Measurements from ENCODE around the gene PRKN.
"Not testable (repeated sequence)": the region's sequence is repeated elsewhere in the genome, so short reads cannot be mapped to it uniquely, and the experiment has no call there.

Gene PRKN

GRCh38 chr6:161869491-161869890, 858.1 kb downstream of the PRKN start:
- H3K4me1 Mint-ChIP-seq (ENCODE audit: low read depth), result no peaks in the 10 kb centered on the region
- H3K9me3 Mint-ChIP-seq (ENCODE audit: low read depth), result no peaks in the 10 kb centered on the region
- no peak overlapping the region for H3K27ac Mint-ChIP-seq
- no peak overlapping the region for H3K4me3 Mint-ChIP-seq
- peaks cover 3% of the 10 kb centered on the region for H3K36me3 Mint-ChIP-seq
- H3K27me3 Mint-ChIP-seq, result no peaks in the 10 kb centered on the region

DNA sequence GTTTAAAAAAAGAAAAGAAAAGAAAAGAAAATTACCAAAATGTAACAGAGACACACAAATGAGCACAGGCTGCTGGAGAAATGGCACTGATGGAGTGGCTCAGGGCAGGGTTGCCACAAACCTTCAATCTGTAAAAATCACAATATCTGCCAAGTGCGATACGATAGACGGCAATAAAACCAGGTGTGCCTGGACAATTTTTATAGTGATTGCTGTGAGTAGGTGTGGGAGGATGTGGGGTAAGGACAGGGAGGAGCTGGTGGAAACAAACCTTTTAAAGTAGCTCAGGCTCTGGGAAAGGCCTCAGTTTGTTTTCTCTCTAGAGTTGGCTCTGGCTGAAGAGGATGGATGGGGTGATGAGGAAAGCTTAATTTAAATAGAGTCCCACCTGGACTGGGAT, 861.0 kb downstream of the PRKN start:
- Mint-ChIP-seq H3K36me3 (peaks cover 3% of the 10 kb centered on the region), H3K4me1 (ENCODE audit: low read depth) (no peaks in the 10 kb centered on the region), H3K27ac (no peak overlapping the region), H3K27me3 (no peaks in the 10 kb centered on the region), H3K4me3 (no peak overlapping the region), H3K9me3 (ENCODE audit: low read depth) (no peaks in the 10 kb centered on the region)

GRCh38 chr6:161861061-161861460, 866.5 kb downstream of the PRKN start:
- H3K36me3 Mint-ChIP-seq; H3K4me3 Mint-ChIP-seq; H3K27me3 Mint-ChIP-seq; H3K9me3 Mint-ChIP-seq (ENCODE audit: low read depth); H3K4me1 Mint-ChIP-seq (ENCODE audit: low read depth); H3K27ac Mint-ChIP-seq: not testable (repeated sequence)

- peaks cover 6% of the 10 kb centered on the region for H3K36me3 Mint-ChIP-seq
- no peaks in the 10 kb centered on the region for H3K9me3 Mint-ChIP-seq (ENCODE audit: low read depth)
- H3K27ac Mint-ChIP-seq, result no peak overlapping the region
- H3K4me3 Mint-ChIP-seq, result no peak overlapping the region
- H3K4me1 Mint-ChIP-seq (ENCODE audit: low read depth), result no peaks in the 10 kb centered on the region
- H3K27me3 Mint-ChIP-seq, result no peaks in the 10 kb centered on the region
Measured at GRCh38 chr6:161853657-161854056, 873.9 kb downstream of the PRKN start.

GRCh38 chr6:161851486-161851885, 876.1 kb downstream of the PRKN start:
- H3K27me3 Mint-ChIP-seq; H3K4me3 Mint-ChIP-seq; H3K36me3 Mint-ChIP-seq; H3K4me1 Mint-ChIP-seq (ENCODE audit: low read depth); H3K27ac Mint-ChIP-seq; H3K9me3 Mint-ChIP-seq (ENCODE audit: low read depth): not testable (repeated sequence)

DNA sequence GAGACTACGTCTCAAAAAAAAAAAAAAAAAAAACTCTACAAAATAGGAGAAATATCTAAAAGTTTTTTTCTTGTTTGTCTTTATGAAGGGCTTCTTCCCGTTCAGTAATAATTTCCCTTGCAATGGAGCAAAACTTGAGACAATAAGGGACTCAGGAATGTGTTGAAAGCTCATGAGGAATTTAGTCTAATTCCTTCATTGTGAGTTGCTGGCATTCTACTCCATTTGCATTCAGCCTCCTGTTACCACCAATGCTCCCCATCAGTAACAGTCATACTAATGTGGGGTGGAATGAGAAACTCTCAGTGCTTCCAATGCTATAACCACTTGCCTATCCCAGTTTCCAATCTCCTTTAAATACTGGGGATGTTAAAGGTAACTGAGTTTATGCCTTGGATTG, 877.0 kb downstream of the PRKN start:
- H3K27ac Mint-ChIP-seq, result no peak overlapping the region
- H3K4me3 Mint-ChIP-seq, result no peak overlapping the region
- H3K36me3 Mint-ChIP-seq, result peaks cover 6% of the 10 kb centered on the region
- H3K4me1 Mint-ChIP-seq (ENCODE audit: low read depth), result no peaks in the 10 kb centered on the region
- H3K9me3 Mint-ChIP-seq (ENCODE audit: low read depth), result no peaks in the 10 kb centered on the region
- H3K27me3 Mint-ChIP-seq, result no peaks in the 10 kb centered on the region

DNA sequence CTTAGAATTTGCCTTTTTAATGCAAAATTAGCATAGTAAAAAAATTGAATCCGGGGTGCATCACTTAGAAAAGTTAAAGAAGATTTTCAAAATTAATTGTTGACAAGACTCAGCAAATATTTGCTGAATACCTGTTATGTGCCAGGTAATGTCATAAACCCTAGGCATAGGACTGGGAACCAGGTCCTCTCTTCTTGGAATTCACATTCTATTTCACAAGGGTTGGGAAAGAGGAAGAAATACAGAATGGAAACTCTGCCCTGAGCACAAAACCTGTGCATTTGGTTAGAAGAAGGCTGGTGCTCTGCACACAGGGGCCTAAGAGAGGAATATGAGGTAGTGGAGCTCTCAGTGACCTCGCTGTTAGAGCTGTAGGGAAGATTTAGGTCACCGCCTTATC, 879.9 kb downstream of the PRKN start:
- Mint-ChIP-seq H3K27me3 (no peaks in the 10 kb centered on the region), H3K9me3 (ENCODE audit: low read depth) (no peaks in the 10 kb centered on the region), H3K4me3 (no peak overlapping the region), H3K36me3 (peaks cover 2% of the 10 kb centered on the region), H3K4me1 (ENCODE audit: low read depth) (no peaks in the 10 kb centered on the region), H3K27ac (no peak overlapping the region)

GRCh38 chr6:161844804-161845203, 882.8 kb downstream of the PRKN start:
- no peaks in the 10 kb centered on the region for H3K4me1 Mint-ChIP-seq (ENCODE audit: low read depth)
- H3K9me3 Mint-ChIP-seq (ENCODE audit: low read depth), result no peaks in the 10 kb centered on the region
- no peak overlapping the region for H3K4me3 Mint-ChIP-seq
- no peak overlapping the region for H3K27ac Mint-ChIP-seq
- H3K36me3 Mint-ChIP-seq, result peaks cover 2% of the 10 kb centered on the region
- H3K27me3 Mint-ChIP-seq, result no peaks in the 10 kb centered on the region

DNA sequence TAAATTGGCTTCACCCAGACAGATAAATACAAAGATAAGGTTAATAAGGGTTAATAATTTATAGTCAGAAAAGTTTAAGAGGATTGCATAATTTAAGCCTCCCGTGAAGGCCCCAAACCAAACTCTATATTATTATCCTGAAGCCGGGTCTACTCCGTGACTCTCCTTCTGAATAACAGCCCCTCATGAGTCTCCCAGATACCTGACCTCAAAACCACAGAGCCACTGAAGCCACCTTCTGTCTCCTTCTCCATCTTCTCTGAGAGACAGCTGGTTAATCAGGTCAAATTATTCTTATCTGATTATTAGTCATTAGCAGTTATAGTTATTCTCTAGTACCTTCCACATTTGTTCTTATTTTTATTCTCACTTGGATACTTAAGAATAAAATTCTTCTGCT, 884.5 kb downstream of the PRKN start:
- Mint-ChIP-seq H3K27me3 (no peaks in the 10 kb centered on the region), H3K27ac (no peak overlapping the region), H3K36me3 (peaks cover 2% of the 10 kb centered on the region), H3K9me3 (ENCODE audit: low read depth) (no peaks in the 10 kb centered on the region), H3K4me1 (ENCODE audit: low read depth) (no peaks in the 10 kb centered on the region), H3K4me3 (no peak overlapping the region)

- Mint-ChIP-seq H3K4me1 (ENCODE audit: low read depth) (no peaks in the 10 kb centered on the region), H3K9me3 (ENCODE audit: low read depth) (no peaks in the 10 kb centered on the region), H3K36me3 (no peaks in the 10 kb centered on the region), H3K27me3 (no peaks in the 10 kb centered on the region), H3K27ac (no peak overlapping the region), H3K4me3 (no peak overlapping the region)
Measured at GRCh38 chr6:161840380-161840779, 887.2 kb downstream of the PRKN start.

- H3K9me3 Mint-ChIP-seq (ENCODE audit: low read depth), result no peaks in the 10 kb centered on the region
- H3K4me3 Mint-ChIP-seq, result no peak overlapping the region
- no peaks in the 10 kb centered on the region for H3K4me1 Mint-ChIP-seq (ENCODE audit: low read depth)
- no peaks in the 10 kb centered on the region for H3K27me3 Mint-ChIP-seq
- no peak overlapping the region for H3K27ac Mint-ChIP-seq
- H3K36me3 Mint-ChIP-seq, result no peaks in the 10 kb centered on the region
Measured at GRCh38 chr6:161838306-161839035, 889.1 kb downstream of the PRKN start.

GRCh38 chr6:161837854-161838253, 889.7 kb downstream of the PRKN start:
- Mint-ChIP-seq H3K27ac (no peak overlapping the region), H3K9me3 (ENCODE audit: low read depth) (no peaks in the 10 kb centered on the region), H3K4me1 (ENCODE audit: low read depth) (no peaks in the 10 kb centered on the region), H3K4me3 (no peak overlapping the region), H3K36me3 (peaks cover under 1% of the 10 kb centered on the region), H3K27me3 (no peaks in the 10 kb centered on the region)

- no peaks in the 10 kb centered on the region for H3K9me3 Mint-ChIP-seq (ENCODE audit: low read depth)
- no peaks in the 10 kb centered on the region for H3K27me3 Mint-ChIP-seq
- no peak overlapping the region for H3K27ac Mint-ChIP-seq
- H3K4me1 Mint-ChIP-seq (ENCODE audit: low read depth), result no peaks in the 10 kb centered on the region
- peaks cover 2% of the 10 kb centered on the region for H3K36me3 Mint-ChIP-seq
- H3K4me3 Mint-ChIP-seq, result no peak overlapping the region
Measured at GRCh38 chr6:161837449-161837735, 890.2 kb downstream of the PRKN start.

- Mint-ChIP-seq H3K36me3 (peaks cover 2% of the 10 kb centered on the region), H3K4me1 (ENCODE audit: low read depth) (no peaks in the 10 kb centered on the region), H3K9me3 (ENCODE audit: low read depth) (no peaks in the 10 kb centered on the region), H3K4me3 (no peak overlapping the region), H3K27ac (no peak overlapping the region), H3K27me3 (no peaks in the 10 kb centered on the region)
Measured at GRCh38 chr6:161836643-161837448, 890.7 kb downstream of the PRKN start.

- Mint-ChIP-seq H3K9me3 (ENCODE audit: low read depth) (no peaks in the 10 kb centered on the region), H3K4me3 (no peak overlapping the region), H3K36me3 (peaks cover 2% of the 10 kb centered on the region), H3K27me3 (no peaks in the 10 kb centered on the region), H3K4me1 (ENCODE audit: low read depth) (no peaks in the 10 kb centered on the region), H3K27ac (no peak overlapping the region)
Measured at GRCh38 chr6:161835500-161836215, 891.9 kb downstream of the PRKN start.

Measured in activated naive CD8-positive, alpha-beta T cell (primary cell).